GM18499 (cell line): Measurements from ENCODE around the gene CEP63.

Experiments
- ATAC-seq: cut with Tn5 transposase; IDR thresholded peaks from one replicate; pipeline ENCODE4 v1.9.1; 2021; ENCODE audit warnings: moderate number of reproducible peaks; ENCODE audit not compliant: insufficient read depth, unreplicated experiment

Gene CEP63

DNA sequence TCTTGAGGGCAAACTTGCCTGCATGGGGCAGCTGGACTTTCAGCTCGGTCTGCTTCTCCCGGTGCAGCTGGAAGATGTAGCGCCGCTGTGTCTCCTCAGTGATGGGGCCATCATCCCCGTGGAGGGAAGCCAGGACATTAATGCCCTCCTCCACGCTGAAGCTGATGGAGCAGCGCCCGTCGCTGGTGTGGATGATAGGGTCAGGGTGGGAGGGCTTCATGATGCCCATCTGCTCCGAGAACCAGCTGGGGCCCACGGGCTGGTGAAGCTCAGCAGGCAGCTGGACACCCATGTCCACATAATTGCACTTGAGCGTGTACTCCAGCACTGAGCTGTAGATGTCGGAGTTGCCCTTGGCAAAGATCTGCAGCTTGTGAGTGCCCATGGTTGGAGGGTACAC is 118.1 kb downstream of the CEP63 start:
- no peak for ATAC-seq

DNA sequence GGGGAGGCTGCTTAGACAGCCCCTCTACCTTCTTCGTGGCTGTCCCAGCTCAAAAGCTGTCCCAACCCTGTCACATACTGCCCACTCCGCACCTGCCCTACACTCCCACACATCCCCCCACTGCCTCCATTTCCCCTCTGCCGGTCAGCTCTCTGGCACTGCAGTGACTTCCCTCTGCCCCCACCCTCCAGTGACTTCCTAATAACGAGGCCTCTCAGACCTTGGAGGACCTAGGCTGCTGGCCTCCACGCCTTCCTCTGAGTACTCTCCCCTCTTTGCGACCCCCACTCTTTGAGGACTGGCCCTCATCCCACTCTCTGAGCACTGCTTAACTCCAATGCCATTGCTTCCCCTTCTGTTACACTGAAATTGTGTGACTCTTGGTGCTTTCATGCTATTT is 119.7 kb downstream of the CEP63 start:
- ATAC-seq = no peak

- no peak for ATAC-seq
Observed at GRCh38 chr3:134606033-134607025, 120.5 kb downstream of the CEP63 start.

DNA sequence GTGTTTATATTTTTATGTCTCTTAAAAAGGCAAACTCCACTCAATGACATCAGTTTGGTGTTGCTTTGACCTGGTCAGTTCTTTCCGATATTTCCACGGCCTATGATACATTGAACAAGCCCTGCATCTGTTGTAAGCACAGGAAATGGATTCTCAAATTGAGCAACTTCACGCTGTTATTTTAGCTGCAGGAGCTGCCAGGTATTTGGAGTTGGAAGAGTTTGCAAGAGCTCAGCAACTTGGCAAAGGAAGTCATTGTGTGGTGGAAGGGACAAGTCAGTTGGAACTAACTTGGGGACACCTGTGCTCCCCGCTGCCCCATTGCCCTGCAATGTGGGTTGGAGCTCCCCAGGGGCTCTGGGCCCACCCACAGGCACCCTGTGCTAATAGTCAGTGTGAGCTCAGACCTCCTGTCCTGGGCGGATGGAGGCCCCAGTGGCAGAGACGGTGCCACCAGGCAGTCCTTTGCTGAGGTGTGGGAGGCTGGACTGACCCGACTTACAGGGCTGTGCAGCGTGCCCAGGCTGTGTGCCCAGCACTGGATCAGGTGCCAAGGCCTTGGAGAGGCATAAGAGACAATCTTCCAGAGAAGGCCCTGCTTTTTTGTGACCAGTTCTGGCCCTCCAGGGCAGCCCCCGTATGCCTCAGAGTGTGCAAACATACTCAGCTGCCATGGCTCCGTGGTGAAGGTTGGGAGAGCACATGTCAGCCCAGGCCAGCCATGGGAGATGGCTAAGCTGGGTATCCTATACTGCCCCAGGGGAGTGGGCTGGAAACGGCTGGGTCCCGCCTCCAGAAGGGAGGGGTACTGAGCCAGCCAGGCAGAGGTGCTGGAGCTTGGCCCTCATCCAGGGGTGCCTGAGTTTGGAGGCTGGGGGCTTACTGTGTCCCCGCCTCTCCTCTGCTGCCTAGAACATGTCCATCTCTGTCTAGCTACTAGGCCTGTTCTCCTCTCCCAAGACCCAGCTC is 121.5 kb downstream of the CEP63 start:
- ATAC-seq = no peak

DNA sequence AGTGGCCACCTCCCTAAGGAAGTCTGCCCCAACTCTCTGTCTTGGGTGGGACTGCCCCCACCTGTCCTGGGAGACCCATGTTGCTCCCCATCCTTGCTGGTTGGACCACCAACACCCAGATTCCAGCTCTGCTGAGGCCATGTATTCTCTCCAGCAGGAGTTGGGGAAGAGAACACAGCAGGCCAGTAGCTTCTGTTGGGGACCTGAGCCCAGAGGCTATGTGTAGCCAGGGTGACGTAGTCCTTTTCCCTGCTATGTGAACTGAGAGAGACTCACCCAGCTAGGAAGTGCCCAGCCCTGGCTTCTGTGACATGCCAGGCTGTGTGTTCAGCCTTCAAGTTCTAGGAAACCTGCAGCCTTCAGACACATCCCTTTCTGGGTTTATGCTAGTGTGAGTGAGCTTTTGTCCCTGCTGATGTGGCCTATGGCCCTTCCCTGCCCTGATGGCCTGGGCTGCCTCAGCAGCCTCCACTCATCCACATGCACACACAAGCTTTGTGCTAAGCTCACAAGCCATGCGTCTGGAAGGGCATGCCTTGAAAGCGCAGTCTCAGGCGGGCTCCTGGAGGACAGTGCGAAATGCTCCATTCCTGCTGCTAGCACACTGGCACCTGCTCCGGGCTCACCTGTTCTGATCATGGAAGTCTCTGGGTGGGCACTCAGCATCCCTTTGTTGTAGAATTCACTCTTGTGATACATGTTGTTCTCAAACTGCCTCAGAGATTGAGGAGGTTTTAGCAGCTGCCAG is 122.3 kb downstream of the CEP63 start:
- no peak for ATAC-seq

GRCh38 chr3:134608771-134609435 is 123.0 kb downstream of the CEP63 start:
- ATAC-seq = no peak

GRCh38 chr3:134609821-134610431 is 124.1 kb downstream of the CEP63 start:
- ATAC-seq = no peak

DNA sequence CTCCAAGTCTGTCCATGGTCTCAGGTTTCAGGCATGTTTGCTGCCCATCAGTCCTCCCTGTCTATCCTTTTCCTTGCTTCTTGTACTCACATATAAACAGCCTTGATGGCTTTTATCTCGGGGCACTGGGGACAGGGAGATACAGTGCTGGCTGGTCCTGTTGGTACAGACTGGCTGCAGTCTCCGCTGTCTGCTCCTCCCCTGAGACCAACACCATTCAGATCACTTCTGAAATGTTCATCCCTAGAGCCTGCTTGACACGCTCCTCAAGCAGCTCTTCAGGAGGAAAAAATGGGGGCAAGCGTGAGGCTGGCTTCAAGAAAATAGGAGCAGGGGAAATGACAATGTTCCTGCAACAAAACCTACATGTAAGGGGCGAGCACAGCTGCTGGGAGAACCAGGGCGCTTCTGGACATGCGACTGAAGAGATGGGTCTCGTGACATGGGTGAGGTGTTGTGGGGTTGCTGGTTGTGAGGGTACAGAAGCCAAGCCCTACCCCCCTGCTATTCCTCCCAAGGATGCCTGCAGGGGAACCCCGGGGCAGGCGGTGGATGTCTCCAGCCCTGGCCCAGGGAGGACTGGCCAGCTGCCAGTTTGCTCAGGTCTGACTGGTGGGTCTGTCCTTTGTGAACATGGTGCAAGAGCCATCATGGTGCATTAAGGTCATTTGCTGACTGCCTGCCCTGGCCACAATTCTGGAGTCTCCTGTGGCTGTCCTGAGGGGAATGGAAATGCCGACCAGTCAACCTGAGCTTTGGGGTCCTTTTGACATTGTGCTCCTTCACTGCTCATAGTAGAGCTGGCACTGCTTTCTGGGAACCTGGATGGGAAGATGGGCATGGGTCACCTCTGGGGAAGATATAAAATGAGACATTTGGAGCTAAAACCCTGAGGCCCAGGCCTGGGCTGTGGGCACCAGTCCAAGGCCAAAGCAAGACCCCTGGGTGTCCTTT is 124.9 kb downstream of the CEP63 start:
- no peak for ATAC-seq

DNA sequence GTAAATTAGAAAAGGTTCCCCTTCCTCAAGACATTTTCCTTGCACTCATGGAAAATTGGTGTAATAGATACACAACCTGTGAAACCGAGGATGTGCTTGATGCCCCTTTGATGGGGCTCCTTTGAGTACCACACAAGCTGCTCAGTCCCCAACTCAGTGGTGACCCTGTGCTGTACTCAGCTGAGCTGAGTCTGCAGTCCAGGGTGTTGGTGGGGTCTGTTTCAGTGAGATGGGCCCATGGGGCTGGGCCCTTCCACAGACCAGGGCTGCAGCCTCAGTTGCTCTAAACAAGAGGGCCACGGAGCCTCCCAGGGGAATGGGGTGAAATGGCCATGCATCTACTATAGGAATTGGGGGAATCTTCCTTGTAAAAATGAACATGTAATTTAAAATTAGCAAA is 125.7 kb downstream of the CEP63 start:
- no peak for ATAC-seq

GRCh38 chr3:134613006-134613520 is 127.2 kb downstream of the CEP63 start:
- ATAC-seq = no peak

- ATAC-seq = no peak
Observed at GRCh38 chr3:134614955-134615354, 129.1 kb downstream of the CEP63 start.

DNA sequence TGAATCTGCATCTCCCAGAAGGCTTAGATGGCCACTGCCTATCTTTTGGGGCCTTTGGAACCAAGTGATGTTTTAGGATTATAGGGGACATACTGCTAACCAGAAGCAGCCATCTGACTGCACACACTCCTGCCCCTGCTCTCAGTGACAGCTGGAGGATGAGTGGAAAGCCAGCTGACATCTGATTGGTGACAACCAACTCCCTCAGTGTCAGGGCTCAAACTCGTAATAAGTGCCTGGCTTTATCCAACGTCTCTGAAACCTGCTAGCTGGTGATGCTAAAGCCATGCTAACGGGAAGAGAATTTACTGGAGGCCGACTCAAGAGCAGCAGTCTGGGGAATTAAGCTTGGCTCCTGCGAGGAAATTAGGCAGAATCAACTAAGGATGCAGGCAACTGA is 129.9 kb downstream of the CEP63 start:
- no peak for ATAC-seq

DNA sequence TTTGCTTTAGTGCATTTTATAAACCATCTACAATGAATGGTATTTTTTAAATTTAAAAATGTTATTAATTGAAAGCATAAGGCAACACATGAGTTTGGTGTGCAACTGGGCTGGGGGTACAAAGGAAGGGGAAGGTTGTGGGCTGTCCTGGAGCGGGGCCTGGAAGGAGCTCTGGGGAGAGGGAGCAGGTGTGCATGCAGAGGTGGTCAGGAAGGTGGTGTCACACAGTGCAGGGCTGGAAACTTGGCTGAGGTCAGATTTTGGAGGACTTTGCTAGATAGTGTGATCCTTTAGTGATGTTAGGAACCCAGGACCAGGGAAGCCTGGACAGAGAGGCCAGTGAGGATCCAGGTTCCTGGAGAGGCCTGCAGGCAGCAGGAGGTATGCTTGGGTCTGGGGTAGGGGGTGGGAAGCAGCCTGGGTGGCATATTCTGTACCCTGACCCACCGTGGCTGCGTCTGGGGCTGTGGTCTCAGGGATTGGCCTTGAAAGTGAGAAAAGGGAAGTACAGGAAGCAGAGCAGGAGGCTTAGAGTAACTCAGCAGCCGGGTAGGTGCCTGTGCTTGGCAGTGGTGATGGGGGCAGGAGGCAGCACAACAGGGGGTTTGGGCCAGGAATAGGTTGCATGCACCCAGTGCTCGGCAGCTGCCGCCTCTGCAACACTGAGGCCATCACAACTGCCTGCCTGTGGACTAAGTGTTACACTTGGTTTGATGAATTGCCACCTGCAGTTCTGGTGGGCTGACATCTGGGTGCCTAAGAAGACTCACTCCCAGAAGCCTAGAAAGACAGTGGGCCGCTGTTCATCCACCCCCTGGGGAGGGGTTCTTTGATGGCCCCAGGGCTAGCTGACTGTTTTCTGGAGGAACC is 132.0 kb downstream of the CEP63 start:
- no peak for ATAC-seq

DNA sequence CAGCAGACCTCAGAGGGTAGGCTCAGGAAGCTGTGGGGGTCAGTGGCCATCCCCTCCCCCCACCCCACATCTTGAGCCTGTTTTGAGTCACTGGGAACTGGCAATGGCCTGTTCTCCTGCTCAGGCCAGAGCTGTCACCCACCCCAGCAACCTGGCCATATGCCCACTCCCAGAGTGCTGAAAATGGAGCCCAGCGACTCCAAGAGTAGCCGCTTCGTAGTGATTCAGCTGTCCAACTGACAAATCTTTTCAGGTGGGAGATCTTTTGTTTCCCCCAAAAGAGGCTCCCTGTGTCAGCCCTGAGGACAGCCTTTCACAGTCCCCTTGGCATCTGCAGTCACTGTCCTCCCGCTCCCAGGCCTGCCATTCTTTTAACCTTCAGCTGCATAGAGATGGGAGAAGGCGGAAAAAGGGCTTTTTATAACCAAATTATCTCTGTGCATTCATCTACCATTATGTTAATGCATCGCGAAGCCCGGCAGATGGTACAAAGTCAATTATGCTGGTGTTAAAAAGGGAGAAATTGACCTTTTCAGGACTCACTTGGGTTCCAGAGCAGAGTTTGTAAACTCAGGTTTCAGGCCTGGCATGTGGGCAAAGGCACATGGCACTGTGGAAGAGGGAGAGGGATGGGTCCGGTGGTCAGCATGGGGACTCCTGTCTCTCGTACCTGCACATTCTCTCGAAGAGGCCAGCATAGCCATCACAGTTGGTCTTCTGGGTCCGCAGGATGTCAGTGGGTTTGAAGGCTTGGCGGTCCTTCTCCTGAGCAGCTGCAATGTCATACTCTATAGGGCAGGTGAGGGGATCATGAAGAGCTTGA is 132.8 kb downstream of the CEP63 start:
- no peak for ATAC-seq

DNA sequence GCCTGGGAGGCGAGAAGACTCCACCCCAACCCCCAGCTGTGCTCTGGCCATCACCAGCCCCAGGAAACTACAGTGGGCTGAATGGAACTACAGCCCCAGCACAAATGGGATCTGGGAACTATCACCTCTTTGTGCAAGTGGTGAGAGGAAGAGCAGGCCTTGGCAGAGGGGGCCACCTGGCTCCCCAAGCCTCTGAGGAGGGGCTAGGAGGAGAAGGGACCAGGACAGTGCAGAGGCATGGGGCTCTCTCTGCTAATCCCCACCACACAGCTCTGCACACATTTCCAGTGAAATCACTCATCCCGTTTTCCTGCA is 133.4 kb downstream of the CEP63 start:
- ATAC-seq = no peak

DNA sequence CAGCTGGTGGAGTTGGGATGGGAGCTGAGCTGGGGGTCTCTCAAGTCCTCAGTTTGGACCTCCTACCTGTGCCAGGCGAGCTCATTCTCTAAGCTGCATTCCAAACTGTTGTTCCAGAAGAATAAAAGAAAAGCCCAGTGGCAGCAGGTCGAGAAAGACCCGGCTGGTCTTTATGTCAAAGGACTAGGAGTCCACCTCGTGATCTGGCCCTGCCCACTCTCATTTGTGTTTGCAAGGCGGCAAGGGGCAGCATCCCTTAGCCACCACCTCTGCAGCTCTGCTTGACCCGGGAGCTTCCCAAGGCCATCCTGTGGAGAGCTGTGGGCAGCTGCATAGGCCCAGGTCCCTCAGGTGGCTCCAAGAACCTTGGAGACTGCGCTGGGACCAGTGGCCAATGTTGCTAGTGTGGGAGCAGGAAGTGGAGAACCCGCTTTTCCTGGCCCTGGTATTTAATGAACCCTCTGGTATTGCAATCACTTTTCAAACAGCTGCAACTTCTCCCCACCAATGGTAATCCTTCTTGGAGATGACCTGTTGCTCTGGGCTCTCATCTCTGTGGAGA is 134.1 kb downstream of the CEP63 start:
- no peak for ATAC-seq
